Activated CD4-positive, alpha-beta T cell treated with anti-CD3 and anti-CD28 coated beads, Interleukin-2, amount 10 ng/mL, durations not matched to agents 7 days and 5 days (primary cell): ENCODE measurements around the gene SH3BGR. TPM values are rescaled to one million over a fixed set of nuclear protein-coding genes. Genes with fewer than 3 reads are reported as not detected.

Experiments used
- CTCF ChIA-PET: fragments of 350-600 bp; sonication (Branson Sonifier 250); formaldehyde crosslinking; loops from one replicate; lab custom pipeline; 2021; ENCODE audit warnings: antibody characterized with exemption; lab: Charles Lee
- POLR2A ChIA-PET: fragments of 350-600 bp; sonication (Branson Sonifier 250); formaldehyde crosslinking; loops from one replicate; lab custom pipeline; 2021; ENCODE audit warnings: antibody characterized with exemption; lab: Charles Lee
- DNase-seq: peaks from one replicate; pipeline ENCODE4 v3.0.0-alpha.2; 2020
- H3K27ac Mint-ChIP-seq: one replicate; pipeline ENCODE4 v1.8.0; 2021; ENCODE audit warnings: mild to moderate bottlenecking, moderate library complexity, mixed read lengths
- H3K27me3 Mint-ChIP-seq: one replicate; pipeline ENCODE4 v1.8.0; 2021; ENCODE audit warnings: mixed read lengths
- H3K36me3 Mint-ChIP-seq: one replicate; pipeline ENCODE4 v1.8.0; 2021; ENCODE audit warnings: low read depth, mixed read lengths
- H3K4me1 Mint-ChIP-seq: one replicate; pipeline ENCODE4 v1.8.0; 2021; ENCODE audit warnings: mixed read lengths
- H3K4me3 Mint-ChIP-seq: one replicate; pipeline ENCODE4 v1.8.0; 2021; ENCODE audit warnings: mild to moderate bottlenecking, moderate library complexity, mixed read lengths
- H3K9me3 Mint-ChIP-seq: one replicate; pipeline ENCODE4 v1.8.0; 2021; ENCODE audit warnings: mixed read lengths
- total RNA-seq, 2 experiments: library from RNA; stranded (reverse); gene quantifications; one replicate each; pipeline ENCODE4 v1.2.3, GENCODE V29; 2021

SH3BGR gene
- total RNA-seq, 2 experiments from 2014 or later = 0.89 to 1.6 TPM

GRCh38 chr21:39525129-39525528 is 73.4 kb downstream of the SH3BGR start:
- CTCF ChIA-PET = interaction anchor here (0.6 kb wide), 1 partner anchor 209 kb away, joined by 3 read pairs; no protein-coding TSS in a partner anchor
- no peaks in the 10 kb centered on the region for H3K4me1 Mint-ChIP-seq
- POLR2A ChIA-PET = no interaction called here

GRCh38 chr21:39525601-39526000 is 73.8 kb downstream of the SH3BGR start:
- DNase-seq = no peak
- no peaks in the 10 kb centered on the region for H3K4me1 Mint-ChIP-seq
- no peaks in the 10 kb centered on the region for H3K9me3 Mint-ChIP-seq
- no peak overlapping the region for H3K4me3 Mint-ChIP-seq
- ChIA-PET POLR2A (no interaction called here), CTCF (interaction anchor here (0.6 kb wide), 1 partner anchor 210 kb away, joined by 3 read pairs; no protein-coding TSS in a partner anchor)
- H3K36me3 Mint-ChIP-seq = no peaks in the 10 kb centered on the region
- H3K27ac Mint-ChIP-seq = no peak overlapping the region
- H3K27me3 Mint-ChIP-seq = no peaks in the 10 kb centered on the region

More at GRCh38 chr21:39525129-39525528, 73.4 kb downstream of the SH3BGR start:
- H3K4me3 Mint-ChIP-seq = no peak overlapping the region
- no peaks in the 10 kb centered on the region for H3K36me3 Mint-ChIP-seq
- no peaks in the 10 kb centered on the region for H3K9me3 Mint-ChIP-seq
- H3K27me3 Mint-ChIP-seq = no peaks in the 10 kb centered on the region
- DNase-seq = no peak
- H3K27ac Mint-ChIP-seq = no peak overlapping the region

- Mint-ChIP-seq H3K9me3 (no peaks in the 10 kb centered on the region), H3K27me3 (no peaks in the 10 kb centered on the region)
- CTCF ChIA-PET = no interaction called here
Measured at GRCh38 chr21:39527067-39527595, 75.4 kb downstream of the SH3BGR start.

GRCh38 chr21:39527664-39528381 is 76.1 kb downstream of the SH3BGR start:
- ChIA-PET CTCF (interaction anchor here (0.8 kb wide), 1 partner anchor 10 kb away, joined by 3 read pairs; no protein-coding TSS in a partner anchor), POLR2A (no interaction called here)
- no peak for DNase-seq
- Mint-ChIP-seq H3K27ac (no peak overlapping the region), H3K4me3 (no peak overlapping the region), H3K36me3 (no peaks in the 10 kb centered on the region), H3K9me3 (no peaks in the 10 kb centered on the region), H3K4me1 (no peaks in the 10 kb centered on the region), H3K27me3 (peaks cover 2% of the 10 kb centered on the region)

More at GRCh38 chr21:39527067-39527595, 75.4 kb downstream of the SH3BGR start:
- Mint-ChIP-seq H3K36me3 (no peaks in the 10 kb centered on the region), H3K4me1 (no peaks in the 10 kb centered on the region), H3K27ac (no peak overlapping the region), H3K4me3 (no peak overlapping the region)
- DNase-seq = no peak
- POLR2A ChIA-PET = no interaction called here

GRCh38 chr21:39529026-39529425 is 77.3 kb downstream of the SH3BGR start:
- Mint-ChIP-seq H3K4me3 (no peak overlapping the region), H3K9me3 (no peaks in the 10 kb centered on the region)
- CTCF ChIA-PET = no interaction called here

GRCh38 chr21:39531064-39531463 is 79.3 kb downstream of the SH3BGR start:
- DNase-seq = no peak
- peaks cover 2% of the 10 kb centered on the region for H3K27me3 Mint-ChIP-seq
- ChIA-PET CTCF (no interaction called here), POLR2A (no interaction called here)
- no peak overlapping the region for H3K4me3 Mint-ChIP-seq
- H3K4me1 Mint-ChIP-seq = no peaks in the 10 kb centered on the region
- H3K36me3 Mint-ChIP-seq = no peaks in the 10 kb centered on the region
- no peak overlapping the region for H3K27ac Mint-ChIP-seq
- H3K9me3 Mint-ChIP-seq = no peaks in the 10 kb centered on the region

More at GRCh38 chr21:39529026-39529425, 77.3 kb downstream of the SH3BGR start:
- no peaks in the 10 kb centered on the region for H3K36me3 Mint-ChIP-seq
- no peak for DNase-seq
- H3K27me3 Mint-ChIP-seq = peaks cover 2% of the 10 kb centered on the region
- H3K4me1 Mint-ChIP-seq = no peaks in the 10 kb centered on the region
- H3K27ac Mint-ChIP-seq = no peak overlapping the region
- POLR2A ChIA-PET = no interaction called here

- ChIA-PET CTCF (interaction anchor here (2.0 kb wide), 1 partner anchor 8 kb away, joined by 6 read pairs; no protein-coding TSS in a partner anchor), POLR2A (no interaction called here)
- no peak for DNase-seq
- H3K27me3 Mint-ChIP-seq = peaks cover 2% of the 10 kb centered on the region
- H3K27ac Mint-ChIP-seq = no peak overlapping the region
- no peaks in the 10 kb centered on the region for H3K4me1 Mint-ChIP-seq
- no peaks in the 10 kb centered on the region for H3K9me3 Mint-ChIP-seq
- H3K36me3 Mint-ChIP-seq = no peaks in the 10 kb centered on the region
- H3K4me3 Mint-ChIP-seq = no peak overlapping the region
Measured at GRCh38 chr21:39531840-39532239, 80.1 kb downstream of the SH3BGR start.

GRCh38 chr21:39533545-39534380 is 82.0 kb downstream of the SH3BGR start:
- DNase-seq = no peak
- Mint-ChIP-seq H3K9me3 (no peaks in the 10 kb centered on the region), H3K27ac (no peak overlapping the region), H3K36me3 (no peaks in the 10 kb centered on the region), H3K4me3 (no peak overlapping the region), H3K27me3 (peaks cover 3% of the 10 kb centered on the region), H3K4me1 (no peaks in the 10 kb centered on the region)
- POLR2A ChIA-PET = no interaction called here
- CTCF ChIA-PET = interaction anchor here (0.6 kb wide), 1 partner anchor 160 kb away, joined by 3 read pairs; no protein-coding TSS in a partner anchor

- H3K36me3 Mint-ChIP-seq = no peaks in the 10 kb centered on the region
- no peak for DNase-seq
- no peaks in the 10 kb centered on the region for H3K4me1 Mint-ChIP-seq
- H3K4me3 Mint-ChIP-seq = no peak overlapping the region
- ChIA-PET POLR2A (no interaction called here), CTCF (no interaction called here)
- H3K27ac Mint-ChIP-seq = no peak overlapping the region
- peaks cover 3% of the 10 kb centered on the region for H3K27me3 Mint-ChIP-seq
- no peaks in the 10 kb centered on the region for H3K9me3 Mint-ChIP-seq
Measured at GRCh38 chr21:39535646-39536437, 84.1 kb downstream of the SH3BGR start.

GRCh38 chr21:39536835-39537234 is 85.1 kb downstream of the SH3BGR start:
- ChIA-PET POLR2A (no interaction called here), CTCF (no interaction called here)
- Mint-ChIP-seq H3K9me3 (peaks cover 3% of the 10 kb centered on the region), H3K27me3 (peaks cover 3% of the 10 kb centered on the region), H3K4me1 (no peaks in the 10 kb centered on the region), H3K27ac (no peak overlapping the region), H3K4me3 (no peak overlapping the region), H3K36me3 (no peaks in the 10 kb centered on the region)
- no peak for DNase-seq

- H3K9me3 Mint-ChIP-seq = peaks cover 3% of the 10 kb centered on the region
- CTCF ChIA-PET = no interaction called here
- POLR2A ChIA-PET = no interaction called here
- peaks cover 3% of the 10 kb centered on the region for H3K27me3 Mint-ChIP-seq
- no peak overlapping the region for H3K4me3 Mint-ChIP-seq
- no peaks in the 10 kb centered on the region for H3K36me3 Mint-ChIP-seq
- no peak for DNase-seq
- H3K4me1 Mint-ChIP-seq = no peaks in the 10 kb centered on the region
- no peak overlapping the region for H3K27ac Mint-ChIP-seq
Measured at GRCh38 chr21:39537571-39537970, 85.8 kb downstream of the SH3BGR start.

GRCh38 chr21:39538453-39539042 is 86.8 kb downstream of the SH3BGR start:
- Mint-ChIP-seq H3K27me3 (peaks cover 1% of the 10 kb centered on the region), H3K9me3 (peaks cover 3% of the 10 kb centered on the region), H3K27ac (no peak overlapping the region), H3K4me1 (no peaks in the 10 kb centered on the region), H3K4me3 (no peak overlapping the region), H3K36me3 (no peaks in the 10 kb centered on the region)
- DNase-seq = no peak
- ChIA-PET POLR2A (no interaction called here), CTCF (no interaction called here)
